HEK293 (cell line): ENCODE results near the gene KRTAP20-4.

Experiments
- BCL11A ChIP-seq: fragments of 450-650 bp; formaldehyde crosslinking; IDR thresholded peaks from 2 replicates; pipeline ENCODE4 v1.5.1; 2016; ENCODE audit warnings: low read depth, missing biosample characterization, missing genetic modification characterization
- YY1 ChIP-seq: fragments of 450-650 bp; formaldehyde crosslinking; IDR thresholded peaks from 2 replicates; pipeline ENCODE4 v1.5.1; 2018; ENCODE audit warnings: missing biosample characterization, missing genetic modification characterization
- ZNF175 ChIP-seq: fragments of 450-650 bp; formaldehyde crosslinking; IDR thresholded peaks from 2 replicates; pipeline ENCODE4 v1.5.1; 2016; ENCODE audit warnings: missing biosample characterization, missing genetic modification characterization
- ZNF501 ChIP-seq: fragments of 450-650 bp; formaldehyde crosslinking; IDR thresholded peaks from 2 replicates; pipeline ENCODE4 v1.5.1; 2016; ENCODE audit warnings: missing biosample characterization, missing genetic modification characterization
- TF ChIP-seq, protein P1 (sequence below): fragments of 450-650 bp; formaldehyde crosslinking; IDR thresholded peaks from 2 replicates; pipeline ENCODE4 v1.5.1; 2016; ENCODE audit warnings: missing biosample characterization, missing genetic modification characterization
- TF ChIP-seq, protein P2 (sequence below): fragments of 450-650 bp; formaldehyde crosslinking; IDR thresholded peaks from 2 replicates; pipeline ENCODE4 v1.5.1; 2016; ENCODE audit warnings: missing biosample characterization, missing genetic modification characterization

DNA sequence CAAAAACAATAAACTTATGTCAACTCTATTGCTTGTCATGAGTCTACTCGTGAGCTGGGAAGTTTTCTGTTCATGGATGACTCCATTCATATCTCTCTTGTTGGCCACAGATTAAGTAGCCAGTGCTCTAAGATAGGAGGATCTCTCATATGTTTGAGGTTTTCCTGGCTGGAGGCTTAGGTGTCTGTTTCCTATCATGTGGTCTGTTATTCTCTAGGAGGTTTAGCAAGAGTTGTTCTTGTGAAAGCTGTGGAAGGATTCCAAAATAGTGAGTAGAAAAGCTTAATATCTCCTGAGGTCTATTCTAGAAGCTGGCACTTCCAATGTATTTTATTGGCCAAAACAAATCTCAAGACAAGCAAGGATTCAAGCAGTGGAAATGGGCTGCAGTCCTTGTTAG is 8.8 kb downstream of the KRTAP20-4 start:
- TF ChIP-seq ZNF175 (no peak), YY1 (tag by site-specific recombination) (no peak), ZNF501 (no peak), BCL11A (tag by site-specific recombination) (no peak)
- TF ChIP-seq, protein P1, sequence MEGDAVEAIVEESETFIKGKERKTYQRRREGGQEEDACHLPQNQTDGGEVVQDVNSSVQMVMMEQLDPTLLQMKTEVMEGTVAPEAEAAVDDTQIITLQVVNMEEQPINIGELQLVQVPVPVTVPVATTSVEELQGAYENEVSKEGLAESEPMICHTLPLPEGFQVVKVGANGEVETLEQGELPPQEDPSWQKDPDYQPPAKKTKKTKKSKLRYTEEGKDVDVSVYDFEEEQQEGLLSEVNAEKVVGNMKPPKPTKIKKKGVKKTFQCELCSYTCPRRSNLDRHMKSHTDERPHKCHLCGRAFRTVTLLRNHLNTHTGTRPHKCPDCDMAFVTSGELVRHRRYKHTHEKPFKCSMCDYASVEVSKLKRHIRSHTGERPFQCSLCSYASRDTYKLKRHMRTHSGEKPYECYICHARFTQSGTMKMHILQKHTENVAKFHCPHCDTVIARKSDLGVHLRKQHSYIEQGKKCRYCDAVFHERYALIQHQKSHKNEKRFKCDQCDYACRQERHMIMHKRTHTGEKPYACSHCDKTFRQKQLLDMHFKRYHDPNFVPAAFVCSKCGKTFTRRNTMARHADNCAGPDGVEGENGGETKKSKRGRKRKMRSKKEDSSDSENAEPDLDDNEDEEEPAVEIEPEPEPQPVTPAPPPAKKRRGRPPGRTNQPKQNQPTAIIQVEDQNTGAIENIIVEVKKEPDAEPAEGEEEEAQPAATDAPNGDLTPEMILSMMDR (tag by site-specific recombination), result no peak
- TF ChIP-seq, protein P2, sequence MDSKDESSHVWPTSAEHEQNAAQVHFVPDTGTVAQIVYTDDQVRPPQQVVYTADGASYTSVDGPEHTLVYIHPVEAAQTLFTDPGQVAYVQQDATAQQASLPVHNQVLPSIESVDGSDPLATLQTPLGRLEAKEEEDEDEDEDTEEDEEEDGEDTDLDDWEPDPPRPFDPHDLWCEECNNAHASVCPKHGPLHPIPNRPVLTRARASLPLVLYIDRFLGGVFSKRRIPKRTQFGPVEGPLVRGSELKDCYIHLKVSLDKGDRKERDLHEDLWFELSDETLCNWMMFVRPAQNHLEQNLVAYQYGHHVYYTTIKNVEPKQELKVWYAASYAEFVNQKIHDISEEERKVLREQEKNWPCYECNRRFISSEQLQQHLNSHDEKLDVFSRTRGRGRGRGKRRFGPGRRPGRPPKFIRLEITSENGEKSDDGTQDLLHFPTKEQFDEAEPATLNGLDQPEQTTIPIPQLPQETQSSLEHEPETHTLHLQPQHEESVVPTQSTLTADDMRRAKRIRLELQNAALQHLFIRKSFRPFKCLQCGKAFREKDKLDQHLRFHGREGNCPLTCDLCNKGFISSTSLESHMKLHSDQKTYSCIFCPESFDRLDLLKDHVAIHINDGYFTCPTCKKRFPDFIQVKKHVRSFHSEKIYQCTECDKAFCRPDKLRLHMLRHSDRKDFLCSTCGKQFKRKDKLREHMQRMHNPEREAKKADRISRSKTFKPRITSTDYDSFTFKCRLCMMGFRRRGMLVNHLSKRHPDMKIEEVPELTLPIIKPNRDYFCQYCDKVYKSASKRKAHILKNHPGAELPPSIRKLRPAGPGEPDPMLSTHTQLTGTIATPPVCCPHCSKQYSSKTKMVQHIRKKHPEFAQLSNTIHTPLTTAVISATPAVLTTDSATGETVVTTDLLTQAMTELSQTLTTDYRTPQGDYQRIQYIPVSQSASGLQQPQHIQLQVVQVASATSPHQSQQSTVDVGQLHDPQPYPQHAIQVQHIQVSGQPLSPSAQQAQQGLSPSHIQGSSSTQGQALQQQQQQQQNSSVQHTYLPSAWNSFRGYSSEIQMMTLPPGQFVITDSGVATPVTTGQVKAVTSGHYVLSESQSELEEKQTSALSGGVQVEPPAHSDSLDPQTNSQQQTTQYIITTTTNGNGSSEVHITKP (tag by site-specific recombination), result no peak
